HAP-1 (cell line): ENCODE data around the gene ZNF605.
"Not testable (repeated sequence)": the region's sequence is repeated elsewhere in the genome, so short reads cannot be mapped to it uniquely, and the experiment has no call there.

ENCODE experiments used
- DNase-seq, 2 experiments: peaks; one replicate each; pipeline ENCODE4 v3.0.0-alpha.2; 2016 to 2020; ENCODE audit warnings: low spot score in 2 of 2
- H3K27me3 ChIP-seq: fragments of 250-450 bp; sonication (Bioruptor Pico); 2 replicates; pipeline ENCODE4 v1.5.1; 2020; ENCODE audit warnings: low read depth, mild to moderate bottlenecking, moderate library complexity
- H3K36me3 ChIP-seq: fragments of 250-450 bp; sonication (Bioruptor Pico); replicated peaks from 2 replicates; pipeline ENCODE4 v1.5.1; 2020; ENCODE audit warnings: mild to moderate bottlenecking
- H3K4me1 ChIP-seq: fragments of 250-450 bp; sonication (Bioruptor Pico); 2 replicates; pipeline ENCODE4 v1.5.1; 2020; ENCODE audit warnings: mild to moderate bottlenecking
- H3K4me3 ChIP-seq: fragments of 250-450 bp; sonication (Bioruptor Pico); 2 replicates; pipeline ENCODE4 v1.5.1; 2020; ENCODE audit warnings: mild to moderate bottlenecking, moderate library complexity
- H3K9me3 ChIP-seq: fragments of 250-450 bp; sonication (Bioruptor Pico); 2 replicates; pipeline ENCODE4 v1.5.1; 2020; ENCODE audit warnings: mild to moderate bottlenecking, moderate library complexity
- in situ Hi-C: fragments of 300-500 bp; cut with MboI; formaldehyde crosslinking; loops from 3 replicates; pipeline ENCODE4 v1.14.3; 2020; ENCODE audit warnings: low sequenced_read_pairs, inconsistent platforms, mixed read lengths

ZNF605 gene

GRCh38 chr12:132908145-132909029 lies 47.7 kb downstream of the ZNF605 start:
- H3K4me3 ChIP-seq = no peak overlapping the region
- no peaks in the 10 kb centered on the region; the same call in 1 of the 2 replicates for H3K9me3 ChIP-seq
- DNase-seq = no peak

GRCh38 chr12:132907789-132908144 lies 48.3 kb downstream of the ZNF605 start:
- H3K9me3 ChIP-seq, H3K4me3 ChIP-seq, in situ Hi-C loops: not testable (repeated sequence)

More at GRCh38 chr12:132908145-132909029, 47.7 kb downstream of the ZNF605 start:
- H3K27me3 ChIP-seq = no peaks in the 10 kb centered on the region
- in situ Hi-C loops = no loop called here
- no peaks in the 10 kb centered on the region for H3K36me3 ChIP-seq
- H3K4me1 ChIP-seq = no peaks in the 10 kb centered on the region

GRCh38 chr12:132907216-132907615 lies 48.9 kb downstream of the ZNF605 start:
- in situ Hi-C loops = no loop called here
- H3K4me1 ChIP-seq = no peaks in the 10 kb centered on the region
- no peaks in the 10 kb centered on the region; the same call in 1 of the 2 replicates for H3K9me3 ChIP-seq

More at GRCh38 chr12:132907789-132908144, 48.3 kb downstream of the ZNF605 start:
- not testable (repeated sequence) for H3K36me3 ChIP-seq, H3K27me3 ChIP-seq, DNase-seq, H3K4me1 ChIP-seq

GRCh38 chr12:132904718-132905328 lies 51.3 kb downstream of the ZNF605 start:
- no peaks in the 10 kb centered on the region for H3K4me1 ChIP-seq
- H3K27me3 ChIP-seq = no peaks in the 10 kb centered on the region
- in situ Hi-C loops = no loop called here
- H3K9me3 ChIP-seq = no peaks in the 10 kb centered on the region; the same call in 1 of the 2 replicates
- H3K36me3 ChIP-seq = no peaks in the 10 kb centered on the region
- DNase-seq = no peak
- H3K4me3 ChIP-seq = no peak overlapping the region

More at GRCh38 chr12:132907216-132907615, 48.9 kb downstream of the ZNF605 start:
- no peaks in the 10 kb centered on the region for H3K36me3 ChIP-seq
- DNase-seq = no peak
- H3K4me3 ChIP-seq = no peak overlapping the region
- no peaks in the 10 kb centered on the region for H3K27me3 ChIP-seq

GRCh38 chr12:132899033-132899432 lies 57.1 kb downstream of the ZNF605 start:
- Histone ChIP-seq H3K9me3 (no peaks in the 10 kb centered on the region), H3K4me1 (no peaks in the 10 kb centered on the region), H3K27me3 (no peaks in the 10 kb centered on the region), H3K4me3 (no peak overlapping the region), H3K36me3 (no peaks in the 10 kb centered on the region)
- in situ Hi-C loops = no loop called here
- DNase-seq = no peak

- Histone ChIP-seq H3K9me3 (peaks cover 9% of the 10 kb centered on the region), H3K4me1 (no peaks in the 10 kb centered on the region), H3K27me3 (no peaks in the 10 kb centered on the region), H3K36me3 (no peaks in the 10 kb centered on the region), H3K4me3 (no peak overlapping the region)
- in situ Hi-C loops = no loop called here
- no peak for DNase-seq
Observed at GRCh38 chr12:132888852-132889251, 67.3 kb downstream of the ZNF605 start.

- no peaks in the 10 kb centered on the region for H3K4me1 ChIP-seq
- DNase-seq = peak; percentile 23 to 74
- in situ Hi-C loops = no loop called here
- H3K27me3 ChIP-seq = no peaks in the 10 kb centered on the region
- peak within 1 kb of the TSS; percentile 17 for H3K4me3 ChIP-seq
- H3K9me3 ChIP-seq = peaks cover 9% of the 10 kb centered on the region
- H3K36me3 ChIP-seq = no peaks in the 10 kb centered on the region
Observed at GRCh38 chr12:132887513-132888351, 68.4 kb downstream of the ZNF605 start, which contains the start of gene CHFR. Gene CHFR, minus strand, starts transcription at chr12:132887605. Its CDS starts 277 bp downstream, at chr12:132887328.

GRCh38 chr12:132886529-132887477 lies 69.3 kb downstream of the ZNF605 start:
- DNase-seq = peak in 1 of 2 experiments; percentile 10
- H3K36me3 ChIP-seq = no peaks in the 10 kb centered on the region
- peak overlapping the region; percentile 17; the same call in 1 of the 2 replicates for H3K4me3 ChIP-seq
- H3K27me3 ChIP-seq = no peaks in the 10 kb centered on the region
- H3K4me1 ChIP-seq = no peaks in the 10 kb centered on the region
- in situ Hi-C loops = no loop called here
- H3K9me3 ChIP-seq = peaks cover 9% of the 10 kb centered on the region

- Histone ChIP-seq H3K36me3 (no peaks in the 10 kb centered on the region), H3K27me3 (no peaks in the 10 kb centered on the region), H3K9me3 (peaks cover 2% of the 10 kb centered on the region; the same call in 1 of the 2 replicates), H3K4me1 (no peaks in the 10 kb centered on the region), H3K4me3 (no peak overlapping the region)
- no peak for DNase-seq
- in situ Hi-C loops = no loop called here
Observed at GRCh38 chr12:132881818-132882217, 74.3 kb downstream of the ZNF605 start.

- H3K4me3 ChIP-seq, DNase-seq, H3K36me3 ChIP-seq, in situ Hi-C loops, H3K4me1 ChIP-seq, H3K9me3 ChIP-seq, H3K27me3 ChIP-seq: not testable (repeated sequence)
Observed at GRCh38 chr12:132874620-132875019, 81.5 kb downstream of the ZNF605 start.

- in situ Hi-C loops = no loop called here
- Histone ChIP-seq H3K4me3 (no peak overlapping the region), H3K36me3 (no peaks in the 10 kb centered on the region), H3K4me1 (no peaks in the 10 kb centered on the region), H3K27me3 (no peaks in the 10 kb centered on the region), H3K9me3 (no peaks in the 10 kb centered on the region)
- DNase-seq = no peak
Observed at GRCh38 chr12:132874175-132874574, 81.9 kb downstream of the ZNF605 start.

- DNase-seq = no peak
- no peaks in the 10 kb centered on the region for H3K27me3 ChIP-seq
- H3K36me3 ChIP-seq = no peaks in the 10 kb centered on the region
Observed at GRCh38 chr12:132873724-132874123, 82.4 kb downstream of the ZNF605 start.

More at GRCh38 chr12:132873724-132874123, 82.4 kb downstream of the ZNF605 start:
- in situ Hi-C loops = no loop called here
- Histone ChIP-seq H3K9me3 (no peaks in the 10 kb centered on the region), H3K4me3 (no peak overlapping the region), H3K4me1 (no peaks in the 10 kb centered on the region)
